Measurements from ENCODE around the gene LAX1. TPM values are rescaled to one million over a fixed set of nuclear protein-coding genes. Genes with fewer than 3 reads are reported as not detected.

LAX1 gene
- not detected in 2 replicates for polyA plus RNA-seq

GRCh38 chr1:203765029-203765837, at the start of gene LAX1:
Gene LAX1, plus strand, starts transcription at chr1:203765183. Its CDS starts 383 bp downstream, at chr1:203765566.

GRCh38 chr1:203795441-203796235, 30.7 kb downstream of the LAX1 start, which contains the start of the genes ZBED6 and ZC3H11A:
Gene ZBED6, plus strand, starts transcription at chr1:203795623. Its CDS starts 1,900 bp downstream, at chr1:203797523.
Gene ZC3H11A, plus strand, starts transcription at chr1:203795623. Its CDS starts 21,448 bp downstream, at chr1:203817071.

Other genes with a start within 250 kb of the LAX1 start
- 1.9 and 16.0 TPM in 2 replicates for gene ATP2B4, start 138.4 kb upstream of the LAX1 start, polyA plus RNA-seq
- 1.3 and 2.3 TPM in 2 replicates for gene ZBED6, start 30.4 kb downstream of the LAX1 start, polyA plus RNA-seq
- gene ZC3H11A, start 30.4 kb downstream of the LAX1 start, polyA plus RNA-seq, result 33.2 and 39.9 TPM in 2 replicates
- gene SNRPE, start 96.4 kb downstream of the LAX1 start, polyA plus RNA-seq, result 461 and 564 TPM in 2 replicates

All from Purkinje cell (primary cell).